PC-9 (cell line): ENCODE measurements around the gene FGFR3. TPM values are rescaled to one million over a fixed set of nuclear protein-coding genes. Genes with fewer than 3 reads are reported as not detected.

Experiments
- BruUV-seq: library from RNA; stranded (reverse); fragments of 400-500 nt; replicated peaks from 2 replicates; lab custom pipeline; 2021; lab: Mats Ljungman, UMichigan
- CTCF ChIA-PET: fragments of 300-600 bp; sonication (Branson Sonifier 250); formaldehyde crosslinking; loops from one replicate; lab custom pipeline; 2022; ENCODE audit warnings: antibody characterized with exemption; lab: Charles Lee
- POLR2A ChIA-PET: fragments of 300-600 bp; sonication (Branson Sonifier 250); formaldehyde crosslinking; loops from one replicate; lab custom pipeline; 2022; ENCODE audit warnings: antibody characterized with exemption; ENCODE audit not compliant: unreplicated experiment; lab: Charles Lee
- DNase-seq, 2 experiments: peaks; one replicate each; pipeline versions ENCODE4 v3.0.0 to v3.0.0-alpha.2; 2015 to 2022; ENCODE audit warnings: mixed read lengths in 1 of 2
- H2AFZ ChIP-seq: fragments of 200-600 bp; sonication (generic); 2 replicates; pipeline ENCODE4 v1.8.1; 2017; ENCODE audit warnings: antibody characterized with exemption
- H3F3A ChIP-seq: fragments of 200-600 bp; sonication (generic); 2 replicates; pipeline ENCODE4 v1.8.1; 2017; ENCODE audit warnings: antibody characterized with exemption, mild to moderate bottlenecking, low read depth; ENCODE audit not compliant: insufficient read depth
- H3K27ac ChIP-seq: fragments of 200-600 bp; sonication (generic); 2 replicates; pipeline ENCODE4 v1.6.1; 2016; ENCODE audit warnings: mixed run types
- H3K27me3 ChIP-seq: fragments of 200-600 bp; sonication (generic); 2 replicates; pipeline ENCODE4 v1.6.1; 2016; ENCODE audit warnings: low read depth, mixed run types; ENCODE audit not compliant: insufficient read depth
- H3K36me3 ChIP-seq: fragments of 200-600 bp; sonication (generic); 2 replicates; pipeline ENCODE4 v1.6.1; 2016; ENCODE audit warnings: low read depth, mixed run types
- H3K4me1 ChIP-seq: fragments of 200-600 bp; sonication (generic); replicated peaks from 2 replicates; pipeline ENCODE4 v1.6.1; 2016; ENCODE audit warnings: mixed run types; ENCODE audit not compliant: insufficient read depth
- H3K4me2 ChIP-seq: fragments of 200-600 bp; sonication (generic); 2 replicates; pipeline ENCODE4 v1.6.1; 2017; ENCODE audit warnings: mixed run types
- H3K4me3 ChIP-seq: fragments of 200-600 bp; sonication (generic); 2 replicates; pipeline ENCODE4 v1.6.1; 2016; ENCODE audit warnings: mixed run types
- H3K79me2 ChIP-seq: fragments of 200-600 bp; sonication (generic); 2 replicates; pipeline ENCODE4 v1.6.1; 2017; ENCODE audit warnings: low read depth, mixed run types
- H3K9me2 ChIP-seq: fragments of 200-600 bp; sonication (generic); 2 replicates; pipeline ENCODE4 v1.8.1; 2017; ENCODE audit warnings: mild to moderate bottlenecking; ENCODE audit not compliant: insufficient read depth
- H3K9me3 ChIP-seq: fragments of 200-600 bp; sonication (generic); 2 replicates; pipeline ENCODE4 v1.8.1; 2016; ENCODE audit warnings: low read depth; ENCODE audit not compliant: insufficient read depth
- H4K20me1 ChIP-seq: fragments of 200-600 bp; sonication (generic); 2 replicates; pipeline ENCODE4 v1.8.1; 2017; ENCODE audit not compliant: insufficient read depth
- CTCF ChIP-seq: fragments of 200-600 bp; sonication (generic); conservative IDR thresholded peaks from 2 replicates; pipeline ENCODE4 v1.6.1; 2017; ENCODE audit warnings: mixed run types, antibody characterized with exemption, mild to moderate bottlenecking, moderate library complexity
- EZH2 ChIP-seq: fragments of 200-600 bp; sonication (generic); IDR thresholded peaks from 2 replicates; pipeline ENCODE4 v1.8.0; 2017; ENCODE audit warnings: antibody characterized with exemption, low read depth
- intact Hi-C: fragments of 100-400 bp; cut with micrococcal nuclease; formaldehyde crosslinking; loops from one replicate; pipeline ENCODE4 v1.10.0; 2022; ENCODE audit not compliant: unreplicated experiment
- total RNA-seq: library from RNA; stranded (reverse); gene quantifications from 2 replicates; pipeline ENCODE4 v1.2.3, GENCODE V29; 2021

The FGFR3 gene
- total RNA-seq, 1 experiment from 2014 or later, result 8.2 TPM

GRCh38 chr4:1856071-1856942 lies 63.2 kb downstream of the FGFR3 start, which contains the start of gene LETM1:
Gene LETM1, minus strand, starts transcription at chr4:1856156. Its CDS starts 206 bp downstream, at chr4:1855950.
- Histone ChIP-seq H4K20me1 (peaks cover 15% of the 10 kb centered on the region), H3K36me3 (no peaks in the 10 kb centered on the region), H3K27ac (peak within 1 kb of the TSS; percentile 47; the same call in 1 of the 2 replicates), H2AFZ (peak within 1 kb of the TSS; percentile 99), H3K79me2 (peaks cover 61% of the 10 kb centered on the region), H3F3A (peaks cover 15% of the 10 kb centered on the region; the same call in 1 of the 2 replicates), H3K9me2 (no peaks in the 10 kb centered on the region), H3K4me1 (peaks cover 36% of the 10 kb centered on the region), H3K4me2 (peak within 1 kb of the TSS; percentile 96), H3K27me3 (no peaks in the 10 kb centered on the region), H3K9me3 (no peaks in the 10 kb centered on the region), H3K4me3 (peak within 1 kb of the TSS; percentile 82)
- POLR2A ChIA-PET, result interaction anchor here (0.5 to 0.6 kb wide), 3 partner anchors 8 to 1382 kb away, joined by 3 to 16 read pairs (median 5); no protein-coding TSS in a partner anchor
- TF ChIP-seq EZH2, result no peak
- TF ChIP-seq CTCF, result no peak
- DNase-seq, result peak; percentile 80 to 97
- CTCF ChIA-PET, result no interaction called here
- BruUV-seq, result no TSS peak
- intact Hi-C loops, result loop anchor here (1.0 kb wide), 1 partner anchor 14 kb away; no protein-coding TSS in a partner anchor

GRCh38 chr4:1856943-1857699 lies 64.0 kb downstream of the FGFR3 start:
- no peak for DNase-seq
- H3K79me2 ChIP-seq, result peaks cover 53% of the 10 kb centered on the region
- POLR2A ChIA-PET, result interaction anchor here (0.5 to 0.7 kb wide), 3 partner anchors 30 to 1383 kb away, joined by 3 to 5 read pairs (median 3); no protein-coding TSS in a partner anchor
- peak overlapping the region; percentile 99 for H2AFZ ChIP-seq
- intact Hi-C loops, result loop anchor here (1.0 kb wide), 1 partner anchor 13 kb away; no protein-coding TSS in a partner anchor
- H3K27me3 ChIP-seq, result no peaks in the 10 kb centered on the region
- H3K4me3 ChIP-seq, result peak overlapping the region; percentile 82
- TF ChIP-seq EZH2 (no peak), CTCF (no peak)
- peaks cover 9% of the 10 kb centered on the region for H4K20me1 ChIP-seq
- H3K4me2 ChIP-seq, result peak overlapping the region; percentile 89
- no peaks in the 10 kb centered on the region for H3K36me3 ChIP-seq
- H3K9me2 ChIP-seq, result no peaks in the 10 kb centered on the region
- peaks cover 32% of the 10 kb centered on the region for H3K4me1 ChIP-seq
- H3F3A ChIP-seq, result peaks cover 9% of the 10 kb centered on the region; the same call in 1 of the 2 replicates
- no peak overlapping the region for H3K27ac ChIP-seq
- no peaks in the 10 kb centered on the region for H3K9me3 ChIP-seq
- BruUV-seq, result TSS peak; percentile 54
- CTCF ChIA-PET, result no interaction called here

- H3K9me2 ChIP-seq, result no peaks in the 10 kb centered on the region
- ChIA-PET POLR2A (no interaction called here), CTCF (no interaction called here)
- TF ChIP-seq EZH2 (no peak), CTCF (no peak)
- no peaks in the 10 kb centered on the region for H3K36me3 ChIP-seq
- no peak overlapping the region for H3K4me3 ChIP-seq
- BruUV-seq, result no TSS peak
- DNase-seq, result no peak
- peaks cover 9% of the 10 kb centered on the region; the same call in 1 of the 2 replicates for H3F3A ChIP-seq
- no peaks in the 10 kb centered on the region for H3K9me3 ChIP-seq
- H2AFZ ChIP-seq, result no peak overlapping the region
- intact Hi-C loops, result no loop called here
- no peaks in the 10 kb centered on the region for H3K27me3 ChIP-seq
- H4K20me1 ChIP-seq, result peaks cover 7% of the 10 kb centered on the region; the same call in 1 of the 2 replicates
- peaks cover 24% of the 10 kb centered on the region for H3K4me1 ChIP-seq
- peak overlapping the region; percentile 89 for H3K4me2 ChIP-seq
- no peak overlapping the region for H3K27ac ChIP-seq
- H3K79me2 ChIP-seq, result peaks cover 45% of the 10 kb centered on the region
These were observed 64.8 kb downstream of the FGFR3 start for GRCh38 chr4:1857931-1858330.
